Vagina (tissue), 2 donors: ENCODE data around the gene TM7SF3. TPM values are rescaled to one million over a fixed set of nuclear protein-coding genes. Genes with fewer than 3 reads are reported as not detected.
"Not testable (repeated sequence)": the region's sequence is repeated elsewhere in the genome, so short reads cannot be mapped to it uniquely, and the experiment has no call there.

Experiments used
- DNase-seq, 2 donors: peaks; one replicate each; pipeline ENCODE4 v3.0.0-alpha.2; 2017; ENCODE audit errors: extremely low spot score in 2 of 2
- H3K27ac ChIP-seq: fragments of 200-600 bp; sonication (generic); one replicate; pipeline ENCODE4 v1.5.1; 2019
- H3K27me3 ChIP-seq: fragments of 200-600 bp; sonication (generic); one replicate; pipeline ENCODE4 v1.5.1; 2019
- H3K36me3 ChIP-seq, 2 donors: fragments of 200-600 bp; sonication (generic); one replicate each; pipeline ENCODE4 v1.5.1; 2017 to 2019
- H3K4me1 ChIP-seq: fragments of 200-600 bp; sonication (generic); one replicate; pipeline ENCODE4 v1.5.1; 2019
- H3K4me3 ChIP-seq, 2 donors: fragments of 200-600 bp; sonication (generic); 1 replicate in 1 of 2; 2 replicates in 1 of 2; pipeline ENCODE4 v1.5.1; 2016 to 2019
- H3K9me3 ChIP-seq: fragments of 200-600 bp; sonication (generic); one replicate; pipeline ENCODE4 v1.5.1; 2019
- POLR2A ChIP-seq, 2 donors: fragments of 450-650 bp; IDR thresholded peaks; one replicate each; pipeline ENCODE4 v1.6.1; 2017; ENCODE audit warnings: antibody characterized with exemption in 2 of 2, mild to moderate bottlenecking in 2 of 2, moderate library complexity in 2 of 2
- POLR2AphosphoS5 ChIP-seq, 2 donors: sonication (generic); formaldehyde crosslinking; IDR thresholded peaks; one replicate each; pipeline ENCODE4 v1.9.0; 2017; ENCODE audit warnings: antibody characterized with exemption in 2 of 2, mild to moderate bottlenecking in 2 of 2, low read depth in 1 of 2; ENCODE audit not compliant: insufficient read depth in 1 of 2
- intact Hi-C: fragments of 100-400 bp; cut with DNase I; formaldehyde crosslinking; loops from one replicate; pipeline ENCODE4 v1.15.1; 2023
- total RNA-seq: library from RNA; depleted of rRNA; stranded (reverse); fragments of >200 nt; gene quantifications from one replicate; pipeline ENCODE4 v1.2.3, GENCODE V29; 2016
- TF ChIP-seq, protein P1 (sequence below), 3 experiments: fragments of 450-650 bp in 2 of 3; fragments of 200-600 bp in 1 of 3; sonication (generic) in 1 of 3; IDR thresholded peaks; one replicate each; pipeline ENCODE4 v1.5.1; 2017 to 2019; ENCODE audit warnings: antibody characterized with exemption in 3 of 3, mild to moderate bottlenecking in 2 of 3, moderate library complexity in 2 of 3

TM7SF3 gene
- total RNA-seq, 1 donor from 2014 or later: 65.3 TPM

DNA sequence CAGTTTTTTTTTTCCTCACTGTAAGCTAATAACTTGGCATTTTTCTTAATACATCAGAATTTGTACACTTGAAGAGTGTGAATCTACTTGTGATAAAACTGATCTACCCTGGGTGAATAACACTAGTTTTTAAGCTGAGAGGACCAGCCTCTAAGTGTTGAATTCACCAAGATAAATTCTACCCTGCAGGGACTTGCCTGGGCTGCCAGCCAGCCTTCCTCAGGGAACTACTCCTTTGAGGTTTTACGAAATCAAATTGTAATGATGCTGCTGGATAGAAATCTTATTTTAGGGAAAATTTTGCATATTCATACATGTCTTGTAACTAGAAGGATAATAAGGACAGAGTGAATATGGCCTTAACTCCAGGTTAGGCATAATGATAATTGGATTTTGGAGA, 10.1 kb upstream of the TM7SF3 start:
- peaks cover 28% of the 10 kb centered on the region for H3K4me1 ChIP-seq
- no peaks in the 10 kb centered on the region for H3K9me3 ChIP-seq
- intact Hi-C loops: loop anchor here (10.0 kb wide), 2 partner anchors 221 to 281 kb away; partner anchors contain the start of gene STK38L
- no peak for DNase-seq
- no peak overlapping the region for H3K27ac ChIP-seq
- H3K4me3 ChIP-seq: peak overlapping the region in 1 of 2 donors; percentile 62
- TF ChIP-seq POLR2A (IDR thresholded peaks at IDR 0.05) (no peak), POLR2AphosphoS5 (IDR thresholded peaks at IDR 0.05; ENCODE audit: insufficient read depth in 1 of 2, low read depth in 1 of 2) (no peak)
- TF ChIP-seq, protein P1, sequence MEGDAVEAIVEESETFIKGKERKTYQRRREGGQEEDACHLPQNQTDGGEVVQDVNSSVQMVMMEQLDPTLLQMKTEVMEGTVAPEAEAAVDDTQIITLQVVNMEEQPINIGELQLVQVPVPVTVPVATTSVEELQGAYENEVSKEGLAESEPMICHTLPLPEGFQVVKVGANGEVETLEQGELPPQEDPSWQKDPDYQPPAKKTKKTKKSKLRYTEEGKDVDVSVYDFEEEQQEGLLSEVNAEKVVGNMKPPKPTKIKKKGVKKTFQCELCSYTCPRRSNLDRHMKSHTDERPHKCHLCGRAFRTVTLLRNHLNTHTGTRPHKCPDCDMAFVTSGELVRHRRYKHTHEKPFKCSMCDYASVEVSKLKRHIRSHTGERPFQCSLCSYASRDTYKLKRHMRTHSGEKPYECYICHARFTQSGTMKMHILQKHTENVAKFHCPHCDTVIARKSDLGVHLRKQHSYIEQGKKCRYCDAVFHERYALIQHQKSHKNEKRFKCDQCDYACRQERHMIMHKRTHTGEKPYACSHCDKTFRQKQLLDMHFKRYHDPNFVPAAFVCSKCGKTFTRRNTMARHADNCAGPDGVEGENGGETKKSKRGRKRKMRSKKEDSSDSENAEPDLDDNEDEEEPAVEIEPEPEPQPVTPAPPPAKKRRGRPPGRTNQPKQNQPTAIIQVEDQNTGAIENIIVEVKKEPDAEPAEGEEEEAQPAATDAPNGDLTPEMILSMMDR (IDR thresholded peaks at IDR 0.05): no peak
- H3K27me3 ChIP-seq: no peaks in the 10 kb centered on the region
- H3K36me3 ChIP-seq: peaks cover 0 to 26% of the 10 kb centered on the region in 2 donors

DNA sequence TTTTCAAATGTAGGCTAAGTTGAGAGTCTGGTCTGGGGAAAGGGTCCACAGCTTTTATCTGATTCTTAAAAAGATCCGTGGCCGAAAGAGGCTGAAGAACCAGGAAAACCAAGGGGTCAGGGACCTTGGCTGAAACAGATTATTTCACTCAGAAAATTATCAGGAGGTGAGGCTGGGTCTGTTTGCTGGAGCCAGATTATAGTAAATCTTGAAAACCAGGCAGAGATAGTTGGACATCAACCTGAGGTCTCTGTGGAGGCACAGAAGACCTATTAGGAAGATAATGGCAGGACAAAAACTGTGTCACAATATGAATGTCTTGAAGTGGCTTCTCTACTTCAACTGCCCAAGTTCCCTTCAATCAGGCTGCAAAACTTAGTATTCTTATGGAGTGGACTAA, 6.6 kb upstream of the TM7SF3 start:
- H3K27ac ChIP-seq: no peak overlapping the region

DNA sequence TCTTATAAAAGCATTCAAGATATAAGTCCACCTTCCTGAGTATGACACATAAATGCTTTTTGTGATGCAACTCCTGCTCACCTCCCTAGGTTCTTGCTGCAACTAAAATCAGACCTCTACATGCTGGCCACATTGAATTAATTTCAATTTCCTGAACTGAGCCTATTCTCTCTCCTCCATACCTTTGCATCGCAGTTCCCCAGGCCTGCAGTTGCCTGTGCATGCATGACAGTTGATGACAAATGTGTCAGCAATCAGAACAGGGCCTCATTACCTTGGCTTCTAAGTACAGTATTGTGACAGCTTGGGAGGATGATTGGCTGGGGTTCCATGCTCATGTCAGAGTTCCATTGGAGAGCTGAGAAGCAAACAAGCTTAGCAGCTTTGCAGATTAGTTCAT, 3.9 kb upstream of the TM7SF3 start:
- DNase-seq: no peak
- Histone ChIP-seq H3K4me1 (peaks cover 26% of the 10 kb centered on the region), H3K9me3 (no peaks in the 10 kb centered on the region), H3K36me3 (no peaks in the 10 kb centered on the region), H3K27ac (no peak overlapping the region), H3K4me3 (no peak overlapping the region), H3K27me3 (no peaks in the 10 kb centered on the region)
- intact Hi-C loops: no loop called here
- TF ChIP-seq POLR2AphosphoS5 (IDR thresholded peaks at IDR 0.05; ENCODE audit: insufficient read depth in 1 of 2, low read depth in 1 of 2): peak in 1 of 2 donors; percentile 65
- no peak for TF ChIP-seq POLR2A (IDR thresholded peaks at IDR 0.05)

More for the DNA sequence above, 6.6 kb upstream of the TM7SF3 start:
- intact Hi-C loops: loop anchor here (10.0 kb wide), 2 partner anchors 224 to 284 kb away; partner anchors contain the start of gene STK38L
- Histone ChIP-seq H3K36me3 (no peaks in the 10 kb centered on the region), H3K9me3 (no peaks in the 10 kb centered on the region), H3K4me1 (peaks cover 31% of the 10 kb centered on the region), H3K27me3 (no peaks in the 10 kb centered on the region), H3K4me3 (no peak overlapping the region)
- DNase-seq: no peak
- no peak for TF ChIP-seq POLR2AphosphoS5 (IDR thresholded peaks at IDR 0.05; ENCODE audit: insufficient read depth in 1 of 2, low read depth in 1 of 2)
- TF ChIP-seq, protein P1 (IDR thresholded peaks at IDR 0.05): no peak
- no peak for TF ChIP-seq POLR2A (IDR thresholded peaks at IDR 0.05)

DNA sequence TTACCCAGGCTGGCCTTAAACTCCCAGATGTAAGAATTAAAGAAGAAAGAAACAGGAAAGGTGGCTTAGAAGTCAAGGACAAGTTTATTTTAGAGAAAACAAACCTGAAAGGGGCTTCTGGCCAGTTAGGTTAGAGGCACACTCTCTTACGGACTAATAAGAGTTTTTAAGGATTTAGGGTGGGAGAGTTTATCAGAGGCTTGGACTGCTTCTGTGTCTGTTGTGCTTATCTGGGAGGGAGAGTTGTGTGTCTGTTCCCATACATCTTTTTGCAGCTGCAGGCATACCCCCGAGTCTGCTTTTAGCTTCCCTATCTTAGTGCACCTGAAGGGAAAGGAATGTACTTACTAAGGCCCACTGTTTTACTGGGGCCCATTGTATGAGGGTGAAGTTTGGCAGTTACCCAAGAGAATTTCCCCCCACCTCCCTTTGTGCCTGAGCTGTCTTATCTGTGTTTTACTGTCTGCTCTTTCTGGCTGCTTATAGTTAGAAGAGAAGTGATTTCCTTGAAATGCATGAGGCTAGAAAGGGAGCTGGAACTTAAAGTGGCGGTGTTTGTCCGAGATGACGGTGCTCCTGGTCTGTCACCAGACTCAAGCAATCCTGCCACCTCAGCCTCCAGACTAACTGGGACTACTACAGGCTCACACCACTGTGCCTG, 3.1 kb upstream of the TM7SF3 start:
- H3K4me3 ChIP-seq, H3K27me3 ChIP-seq, H3K9me3 ChIP-seq, H3K36me3 ChIP-seq, intact Hi-C loops, DNase-seq: not testable (repeated sequence)
- Histone ChIP-seq H3K4me1 (peaks cover 34% of the 10 kb centered on the region), H3K27ac (peak overlapping the region; percentile 15)

DNA sequence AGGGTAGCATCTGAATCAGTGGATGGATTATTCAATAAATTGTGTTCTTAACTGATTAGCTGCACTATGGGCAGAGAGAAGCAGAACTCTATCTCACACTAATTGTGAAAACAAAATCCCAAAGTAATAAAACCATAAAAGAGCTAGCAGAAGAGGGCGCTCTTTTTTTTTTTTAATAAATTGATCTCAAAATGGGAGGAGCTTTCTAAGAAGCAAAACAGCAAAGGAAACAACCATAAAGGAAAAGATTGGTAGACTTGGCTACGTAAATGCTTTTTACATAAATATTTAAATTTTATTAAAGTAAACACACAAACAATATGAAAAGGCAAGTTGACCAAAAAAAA, 1.5 kb upstream of the TM7SF3 start:
- H3K36me3 ChIP-seq: no peaks in the 10 kb centered on the region
- TF ChIP-seq POLR2AphosphoS5 (IDR thresholded peaks at IDR 0.05; ENCODE audit: insufficient read depth in 1 of 2, low read depth in 1 of 2): peak in 1 of 2 donors; percentile 34
- TF ChIP-seq, protein P1 (IDR thresholded peaks at IDR 0.05): no peak
- no peak overlapping the region for H3K4me3 ChIP-seq
- H3K9me3 ChIP-seq: no peaks in the 10 kb centered on the region
- H3K27me3 ChIP-seq: no peaks in the 10 kb centered on the region
- peaks cover 49% of the 10 kb centered on the region for H3K4me1 ChIP-seq
- intact Hi-C loops: no loop called here
- no peak for DNase-seq
- H3K27ac ChIP-seq: peak overlapping the region; percentile 91
